ENCODE results near the gene ZNF784. TPM values are rescaled to one million over a fixed set of nuclear protein-coding genes. Genes with fewer than 3 reads are reported as not detected.

ZNF784 gene
- total RNA-seq, 2 donors from 2014 or later, result 7.2 to 10.7 TPM

- H3K4me3 Mint-ChIP-seq, result peak overlapping the region; percentile 90
- H3K4me1 ChIP-seq (ENCODE audit: control insufficient read depth, insufficient read depth, low read length), result peaks cover 7% of the 10 kb centered on the region
- H3K9me3 Mint-ChIP-seq, result peaks cover 5% of the 10 kb centered on the region
- no peaks in the 10 kb centered on the region for H3K27me3 Mint-ChIP-seq (ENCODE audit: insufficient read depth)
- DNase-seq, result no peak
- H3K9ac ChIP-seq (ENCODE audit: extremely low read depth, low read length, poor library complexity, severe bottlenecking), result peak overlapping the region; percentile 55
- H3K36me3 Mint-ChIP-seq (ENCODE audit: low read depth), result peaks cover 29% of the 10 kb centered on the region
- 1 to 7% methylated on average over 9 to 25 of the region's 25 CpGs for WGBS, 2 experiments (ENCODE audit: insufficient coverage in 1 of 2, insufficient read length in 1 of 2)
- no peaks in the 10 kb centered on the region for H3K27me3 ChIP-seq (ENCODE audit: control insufficient read depth, insufficient read depth, low read length, poor library complexity, severe bottlenecking)
- peak overlapping the region; percentile 65 for H3K27ac Mint-ChIP-seq
- no peak for TF ChIP-seq CTCF (conservative IDR thresholded peaks at IDR 0.05)
- peak overlapping the region; percentile 3 for H3K27ac ChIP-seq (ENCODE audit: low read depth, low read length)
- H3K36me3 ChIP-seq (ENCODE audit: control insufficient read depth, insufficient read depth, low read length), result peaks cover 14% of the 10 kb centered on the region
- H3K4me1 Mint-ChIP-seq, result peaks cover 13% of the 10 kb centered on the region
- H3K9me3 ChIP-seq (ENCODE audit: control insufficient read depth, low read length), result no peaks in the 10 kb centered on the region
- H3K4me3 ChIP-seq (ENCODE audit: low read length), result peak overlapping the region; percentile 92
Observed at GRCh38 chr19:55641426-55642152, 17.2 kb upstream of the ZNF784 start.

- no peak for TF ChIP-seq CTCF (conservative IDR thresholded peaks at IDR 0.05)
Observed at GRCh38 chr19:55640577-55641425, 16.4 kb upstream of the ZNF784 start, which contains the start of gene ZNF580. TSS of gene ZNF580 (plus strand) at chr19:55641002. CDS start at chr19:55642509, 1,507 bp downstream.

GRCh38 chr19:55640043-55640576, 15.7 kb upstream of the ZNF784 start:
- no peaks in the 10 kb centered on the region for H3K9me3 ChIP-seq (ENCODE audit: control insufficient read depth, low read length)
- H3K27ac ChIP-seq (ENCODE audit: low read depth, low read length), result peak overlapping the region; percentile 3
- H3K4me3 Mint-ChIP-seq, result peak overlapping the region; percentile 90
- H3K9me3 Mint-ChIP-seq, result peaks cover 5% of the 10 kb centered on the region
- WGBS, 2 experiments (ENCODE audit: insufficient coverage in 1 of 2, insufficient read length in 1 of 2), result 81 to 85% methylated on average over 19 to 38 of the region's 38 CpGs
- H3K4me1 Mint-ChIP-seq, result peaks cover 27% of the 10 kb centered on the region
- no peaks in the 10 kb centered on the region for H3K27me3 ChIP-seq (ENCODE audit: control insufficient read depth, insufficient read depth, low read length, poor library complexity, severe bottlenecking)
- DNase-seq, result peak; percentile 87
- H3K27ac Mint-ChIP-seq, result peak overlapping the region; percentile 83
- no peaks in the 10 kb centered on the region for H3K27me3 Mint-ChIP-seq (ENCODE audit: insufficient read depth)
- H3K36me3 Mint-ChIP-seq (ENCODE audit: low read depth), result peaks cover 21% of the 10 kb centered on the region
- peak overlapping the region; percentile 71 for H3K4me3 ChIP-seq (ENCODE audit: low read length)
- peaks cover 7% of the 10 kb centered on the region for H3K4me1 ChIP-seq (ENCODE audit: control insufficient read depth, insufficient read depth, low read length)
- TF ChIP-seq CTCF (conservative IDR thresholded peaks at IDR 0.05), result no peak
- H3K36me3 ChIP-seq (ENCODE audit: control insufficient read depth, insufficient read depth, low read length), result peaks cover 7% of the 10 kb centered on the region
- H3K9ac ChIP-seq (ENCODE audit: extremely low read depth, low read length, poor library complexity, severe bottlenecking), result peak overlapping the region; percentile 55

More at GRCh38 chr19:55640577-55641425, 16.4 kb upstream of the ZNF784 start, which contains the start of gene ZNF580:
- H3K27me3 Mint-ChIP-seq (ENCODE audit: insufficient read depth), result no peaks in the 10 kb centered on the region
- peak within 1 kb of the TSS; percentile 92 for H3K4me3 ChIP-seq (ENCODE audit: low read length)
- H3K9me3 ChIP-seq (ENCODE audit: control insufficient read depth, low read length), result no peaks in the 10 kb centered on the region
- peak within 1 kb of the TSS; percentile 90 for H3K4me3 Mint-ChIP-seq
- H3K4me1 ChIP-seq (ENCODE audit: control insufficient read depth, insufficient read depth, low read length), result peaks cover 7% of the 10 kb centered on the region
- H3K4me1 Mint-ChIP-seq, result peaks cover 21% of the 10 kb centered on the region
- peak within 1 kb of the TSS; percentile 83 for H3K27ac Mint-ChIP-seq
- DNase-seq, result peak; percentile 86
- H3K27me3 ChIP-seq (ENCODE audit: control insufficient read depth, insufficient read depth, low read length, poor library complexity, severe bottlenecking), result no peaks in the 10 kb centered on the region
- peaks cover 14% of the 10 kb centered on the region for H3K36me3 ChIP-seq (ENCODE audit: control insufficient read depth, insufficient read depth, low read length)
- WGBS, 2 experiments (ENCODE audit: insufficient coverage in 1 of 2, insufficient read length in 1 of 2), result 3 to 7% methylated on average over 16 to 89 of the region's 89 CpGs
- peaks cover 28% of the 10 kb centered on the region for H3K36me3 Mint-ChIP-seq (ENCODE audit: low read depth)
- H3K9me3 Mint-ChIP-seq, result peaks cover 5% of the 10 kb centered on the region
- H3K27ac ChIP-seq (ENCODE audit: low read depth, low read length), result peak within 1 kb of the TSS; percentile 3
- H3K9ac ChIP-seq (ENCODE audit: extremely low read depth, low read length, poor library complexity, severe bottlenecking), result peak within 1 kb of the TSS; percentile 55

All from endodermal cell (in vitro differentiated cells).